Upper lobe of right lung (tissue), 1 donor: ENCODE data around the gene TIMM22. TPM values are rescaled to one million over a fixed set of nuclear protein-coding genes. Genes with fewer than 3 reads are reported as not detected.
A peak's percentile ranks its signal among the peaks of the same experiment; 100 is the strongest.
"Not testable (repeated sequence)": the region's sequence is repeated elsewhere in the genome, so short reads cannot be mapped to it uniquely, and the experiment has no call there.

ENCODE experiments used
- ATAC-seq: fragments of 200-7000 bp; cut with Tn5 transposase; one replicate; pipeline ENCODE4 v1.9.1; 2020; ENCODE audit warnings: mild to moderate bottlenecking, moderate library complexity
- DNase-seq: peaks from one replicate; pipeline ENCODE4 v3.0.0-alpha.2; 2020
- H3K27ac ChIP-seq: fragments of 200-600 bp; one replicate; pipeline ENCODE4 v1.8.0; 2022
- H3K27me3 ChIP-seq: fragments of 200-600 bp; one replicate; pipeline ENCODE4 v1.8.0; 2022; ENCODE audit warnings: mild to moderate bottlenecking
- H3K36me3 ChIP-seq: fragments of 200-600 bp; one replicate; pipeline ENCODE4 v1.8.0; 2022
- H3K4me1 ChIP-seq: fragments of 200-600 bp; one replicate; pipeline ENCODE4 v1.8.0; 2022
- H3K4me3 ChIP-seq: fragments of 200-600 bp; one replicate; pipeline ENCODE4 v1.8.0; 2022; ENCODE audit warnings: mild to moderate bottlenecking
- H3K9me3 ChIP-seq: fragments of 200-600 bp; one replicate; pipeline ENCODE4 v1.8.0; 2022
- intact Hi-C: fragments of 100-400 bp; cut with DNase I; formaldehyde crosslinking; loops from one replicate; pipeline ENCODE4 v1.11.0; 2022
- total RNA-seq: library from RNA; stranded (reverse); fragmentation: NEBNext Ultra II Directional; extraction: Animal tissue kit (Norgen Biotek cat#: 25700); gene quantifications from one replicate; pipeline ENCODE4 v1.2.1, GENCODE V29; 2021
- TF ChIP-seq, protein P1 (sequence below): fragments of 200-600 bp; IDR thresholded peaks from one replicate; pipeline ENCODE4 v1.8.0; 2022; ENCODE audit warnings: antibody characterized with exemption
- donor health status: DM: no; HTN: yes; CAD: no; lungs with severe emphysema.

Gene TIMM22
- total RNA-seq, 1 donor from 2014 or later: 10.7 TPM

- TF ChIP-seq, protein P1, sequence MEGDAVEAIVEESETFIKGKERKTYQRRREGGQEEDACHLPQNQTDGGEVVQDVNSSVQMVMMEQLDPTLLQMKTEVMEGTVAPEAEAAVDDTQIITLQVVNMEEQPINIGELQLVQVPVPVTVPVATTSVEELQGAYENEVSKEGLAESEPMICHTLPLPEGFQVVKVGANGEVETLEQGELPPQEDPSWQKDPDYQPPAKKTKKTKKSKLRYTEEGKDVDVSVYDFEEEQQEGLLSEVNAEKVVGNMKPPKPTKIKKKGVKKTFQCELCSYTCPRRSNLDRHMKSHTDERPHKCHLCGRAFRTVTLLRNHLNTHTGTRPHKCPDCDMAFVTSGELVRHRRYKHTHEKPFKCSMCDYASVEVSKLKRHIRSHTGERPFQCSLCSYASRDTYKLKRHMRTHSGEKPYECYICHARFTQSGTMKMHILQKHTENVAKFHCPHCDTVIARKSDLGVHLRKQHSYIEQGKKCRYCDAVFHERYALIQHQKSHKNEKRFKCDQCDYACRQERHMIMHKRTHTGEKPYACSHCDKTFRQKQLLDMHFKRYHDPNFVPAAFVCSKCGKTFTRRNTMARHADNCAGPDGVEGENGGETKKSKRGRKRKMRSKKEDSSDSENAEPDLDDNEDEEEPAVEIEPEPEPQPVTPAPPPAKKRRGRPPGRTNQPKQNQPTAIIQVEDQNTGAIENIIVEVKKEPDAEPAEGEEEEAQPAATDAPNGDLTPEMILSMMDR: no peak
- intact Hi-C loops: no loop called here
- Histone ChIP-seq H3K27ac (peak overlapping the region; percentile 81), H3K27me3 (no peaks in the 10 kb centered on the region), H3K4me3 (no peak overlapping the region), H3K4me1 (peaks cover 20% of the 10 kb centered on the region), H3K9me3 (no peaks in the 10 kb centered on the region), H3K36me3 (peaks cover 10% of the 10 kb centered on the region)
- DNase-seq (no peak), ATAC-seq (peak; percentile 6)
These were observed 43.3 kb downstream of the TIMM22 start for GRCh38 chr17:1040216-1040600.

- Histone ChIP-seq H3K4me1 (peaks cover 20% of the 10 kb centered on the region), H3K36me3 (peaks cover 17% of the 10 kb centered on the region), H3K27me3 (no peaks in the 10 kb centered on the region), H3K4me3 (no peak overlapping the region), H3K27ac (no peak overlapping the region), H3K9me3 (no peaks in the 10 kb centered on the region)
- DNase-seq (no peak), ATAC-seq (no peak)
- intact Hi-C loops: no loop called here
- TF ChIP-seq, protein P1: no peak
These were observed 44.8 kb downstream of the TIMM22 start for GRCh38 chr17:1041746-1042145.

DNA sequence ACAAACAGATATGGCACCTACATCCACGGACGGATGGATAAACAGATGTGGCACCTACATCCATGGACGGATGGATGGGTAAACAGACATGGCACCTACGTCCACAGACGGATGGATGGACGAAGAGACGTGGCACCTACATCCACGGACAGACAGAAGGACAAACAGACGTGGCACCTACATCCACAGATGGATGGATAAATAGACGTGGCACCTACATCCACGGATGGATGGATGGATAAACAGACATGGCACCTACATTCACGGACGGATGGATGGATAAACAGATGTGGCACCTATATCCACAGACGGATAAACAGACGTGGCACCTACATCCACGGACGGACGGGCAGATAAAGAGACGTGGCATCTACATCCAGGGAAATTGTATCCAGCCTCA lies 45.6 kb downstream of the TIMM22 start:
- Histone ChIP-seq H3K4me1 (peaks cover 27% of the 10 kb centered on the region), H3K36me3 (peaks cover 24% of the 10 kb centered on the region), H3K9me3 (no peaks in the 10 kb centered on the region), H3K4me3 (no peak overlapping the region), H3K27ac (no peak overlapping the region), H3K27me3 (no peaks in the 10 kb centered on the region)
- ATAC-seq: no peak
- TF ChIP-seq, protein P1: no peak
- no peak for DNase-seq
- intact Hi-C loops: no loop called here

DNA sequence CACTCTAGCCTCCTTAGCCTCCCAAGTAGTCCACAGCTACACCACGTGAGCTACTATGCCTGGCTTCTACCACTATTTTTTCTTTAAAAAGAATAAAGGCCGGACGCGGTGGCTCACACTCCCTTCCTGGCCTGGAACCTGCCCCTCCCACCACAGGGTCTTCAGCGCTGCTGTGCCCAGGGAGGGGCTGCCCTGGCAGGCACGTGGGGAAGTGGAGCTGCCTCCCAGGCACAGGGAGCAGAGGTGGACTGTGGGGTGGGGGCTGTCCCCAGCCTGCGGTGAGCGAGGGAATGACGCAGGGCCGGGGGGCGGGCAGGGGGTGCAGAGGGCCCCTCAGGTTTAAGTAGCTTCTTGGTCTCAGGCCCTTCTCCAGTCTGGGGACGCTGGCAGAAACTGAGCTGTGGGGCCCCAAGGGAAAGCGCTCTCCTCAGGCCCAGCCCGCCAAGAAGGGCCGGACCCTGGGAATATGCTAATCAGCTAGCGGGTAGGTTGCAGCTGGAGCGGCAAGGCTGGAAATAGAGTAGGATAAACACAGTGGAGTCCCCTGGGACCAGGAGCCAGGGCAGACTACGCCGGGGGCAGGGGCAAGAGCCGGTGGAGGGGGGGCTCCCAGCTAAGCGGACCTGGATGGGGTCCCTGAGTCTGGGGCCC lies 46.8 kb downstream of the TIMM22 start:
- TF ChIP-seq, protein P1: no peak
- Histone ChIP-seq H3K36me3 (peaks cover 36% of the 10 kb centered on the region), H3K9me3 (no peaks in the 10 kb centered on the region), H3K27ac (peak overlapping the region; percentile 70), H3K4me3 (no peak overlapping the region), H3K27me3 (no peaks in the 10 kb centered on the region), H3K4me1 (peaks cover 35% of the 10 kb centered on the region)
- intact Hi-C loops: no loop called here
- DNase-seq (peak; percentile 67), ATAC-seq (peak; percentile 24)

DNA sequence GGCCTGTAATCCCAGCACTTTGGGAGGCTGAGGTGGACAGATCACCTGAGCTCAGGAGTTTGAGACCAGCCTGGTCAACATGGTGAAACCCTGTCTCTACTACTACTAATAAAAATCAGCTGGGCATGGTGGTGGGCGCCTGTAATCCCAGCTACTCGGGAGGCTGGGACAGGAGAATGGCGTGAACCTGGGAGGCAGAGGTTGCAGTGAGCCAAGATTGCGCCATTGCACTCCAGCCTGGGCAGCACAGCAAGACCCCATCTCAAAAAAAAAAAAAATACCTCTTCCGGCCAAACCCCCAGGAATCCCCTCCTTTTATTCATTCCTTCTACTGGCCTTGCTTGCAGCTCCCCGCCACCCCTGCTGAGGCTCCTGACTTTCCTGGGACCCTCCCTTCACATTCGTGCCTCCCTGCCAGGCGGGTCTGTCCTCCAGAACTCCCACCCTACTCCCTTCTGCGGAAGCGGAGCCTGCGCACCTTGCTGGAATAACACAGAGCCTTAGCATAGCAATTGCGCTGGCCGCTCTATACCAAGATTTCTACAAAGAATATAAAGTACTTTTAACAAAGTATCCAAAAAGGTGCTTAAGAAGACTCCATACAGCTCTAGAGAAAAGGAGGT lies 47.6 kb downstream of the TIMM22 start:
- not testable (repeated sequence) for H3K4me3 ChIP-seq
- peaks cover 43% of the 10 kb centered on the region for H3K36me3 ChIP-seq

DNA sequence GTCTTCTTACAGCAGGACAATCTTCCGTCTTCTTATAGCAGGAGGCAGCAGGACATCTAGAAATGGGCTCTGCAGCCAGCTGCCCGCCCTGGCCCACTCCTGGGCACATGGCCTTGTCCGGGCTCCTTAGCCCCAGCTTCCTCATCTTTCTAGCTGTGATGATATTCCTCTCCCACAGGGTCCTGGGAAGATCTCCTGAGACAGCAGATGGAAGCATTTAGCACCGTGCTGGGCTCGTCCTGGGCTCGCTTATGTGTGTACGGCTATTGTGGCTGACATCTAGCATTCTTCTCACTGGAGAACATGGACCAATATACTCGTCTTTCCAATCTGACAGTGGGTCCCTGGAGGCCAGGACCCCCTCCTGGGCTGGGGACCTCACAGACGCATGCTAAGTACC lies 48.5 kb downstream of the TIMM22 start:
- Histone ChIP-seq H3K4me1 (peaks cover 25% of the 10 kb centered on the region), H3K36me3 (peaks cover 53% of the 10 kb centered on the region), H3K27ac (no peak overlapping the region)

More for the DNA sequence above, 47.6 kb downstream of the TIMM22 start:
- H3K9me3 ChIP-seq, ATAC-seq, DNase-seq, intact Hi-C loops, H3K27me3 ChIP-seq: not testable (repeated sequence)
- Histone ChIP-seq H3K4me1 (peaks cover 35% of the 10 kb centered on the region), H3K27ac (peak overlapping the region; percentile 70)

More for the DNA sequence above, 48.5 kb downstream of the TIMM22 start:
- intact Hi-C loops: no loop called here
- Histone ChIP-seq H3K9me3 (no peaks in the 10 kb centered on the region), H3K4me3 (no peak overlapping the region), H3K27me3 (no peaks in the 10 kb centered on the region)
- TF ChIP-seq, protein P1: no peak
- ATAC-seq (no peak), DNase-seq (no peak)
